NB4 (cell line): Measurements from ENCODE around the gene HSCB.

Experiments used
- POLR2A ChIP-seq: IDR thresholded peaks from 2 replicates; pipeline ENCODE4 v1.6.1; 2011; ENCODE audit warnings: mild to moderate bottlenecking; ENCODE audit not compliant: insufficient read length; ENCODE audit errors: extremely low read depth
- TF ChIP-seq, protein P1 (sequence below): IDR thresholded peaks from one replicate; pipeline ENCODE4 v1.5.1; 2012; ENCODE audit warnings: low read depth, low read length

DNA sequence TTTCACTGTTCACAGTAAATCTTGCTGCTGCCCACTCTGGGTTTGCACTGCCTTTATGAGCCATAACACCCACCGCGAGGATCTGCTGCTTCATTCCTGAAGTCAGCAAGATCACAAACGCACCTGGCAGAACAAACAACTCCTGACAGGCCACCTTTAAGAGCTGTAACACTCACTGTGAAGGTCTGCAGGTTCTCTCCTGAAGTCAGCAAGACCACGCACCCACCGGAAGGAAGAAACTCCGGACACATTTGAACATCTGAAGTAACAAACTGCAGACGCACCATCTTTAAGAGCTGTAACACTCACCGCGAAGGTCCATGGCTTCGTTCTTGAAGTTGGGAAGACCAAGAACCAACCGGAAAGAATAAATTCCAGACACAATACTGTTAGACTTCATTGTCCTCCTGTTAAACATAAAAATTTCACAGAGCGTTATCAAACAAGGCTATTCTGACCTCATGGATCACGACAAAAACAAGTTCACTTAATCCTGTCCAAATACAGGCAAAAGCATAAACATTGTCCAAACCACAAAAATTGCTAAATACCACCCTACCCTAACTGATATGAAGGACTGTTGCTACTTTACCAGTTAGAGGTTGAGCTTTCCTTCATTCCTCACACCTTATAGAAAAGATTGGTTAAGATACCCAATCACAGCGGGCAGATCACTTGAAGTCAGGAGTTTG lies 27.7 kb downstream of the HSCB start:
- TF ChIP-seq, protein P1, sequence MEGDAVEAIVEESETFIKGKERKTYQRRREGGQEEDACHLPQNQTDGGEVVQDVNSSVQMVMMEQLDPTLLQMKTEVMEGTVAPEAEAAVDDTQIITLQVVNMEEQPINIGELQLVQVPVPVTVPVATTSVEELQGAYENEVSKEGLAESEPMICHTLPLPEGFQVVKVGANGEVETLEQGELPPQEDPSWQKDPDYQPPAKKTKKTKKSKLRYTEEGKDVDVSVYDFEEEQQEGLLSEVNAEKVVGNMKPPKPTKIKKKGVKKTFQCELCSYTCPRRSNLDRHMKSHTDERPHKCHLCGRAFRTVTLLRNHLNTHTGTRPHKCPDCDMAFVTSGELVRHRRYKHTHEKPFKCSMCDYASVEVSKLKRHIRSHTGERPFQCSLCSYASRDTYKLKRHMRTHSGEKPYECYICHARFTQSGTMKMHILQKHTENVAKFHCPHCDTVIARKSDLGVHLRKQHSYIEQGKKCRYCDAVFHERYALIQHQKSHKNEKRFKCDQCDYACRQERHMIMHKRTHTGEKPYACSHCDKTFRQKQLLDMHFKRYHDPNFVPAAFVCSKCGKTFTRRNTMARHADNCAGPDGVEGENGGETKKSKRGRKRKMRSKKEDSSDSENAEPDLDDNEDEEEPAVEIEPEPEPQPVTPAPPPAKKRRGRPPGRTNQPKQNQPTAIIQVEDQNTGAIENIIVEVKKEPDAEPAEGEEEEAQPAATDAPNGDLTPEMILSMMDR, result no peak
- TF ChIP-seq POLR2A, result no peak
